Smooth muscle cell (in vitro differentiated cells): ENCODE measurements around the gene NARS2. TPM values are rescaled to one million over a fixed set of nuclear protein-coding genes. Genes with fewer than 3 reads are reported as not detected.

ENCODE experiments used
- DNase-seq: peaks from one replicate; lab custom pipeline; 2025; ENCODE audit not compliant: unreplicated experiment; lab: John Stamatoyannopoulos, UW
- H2AFZ ChIP-seq: fragments of 200-600 bp; sonication (generic); 2 replicates; pipeline ENCODE4 v1.6.0; 2016; ENCODE audit warnings: antibody characterized with exemption, low read depth, mild to moderate bottlenecking
- H3F3A ChIP-seq: fragments of 200-600 bp; sonication (generic); 2 replicates; pipeline ENCODE4 v1.6.0; 2017; ENCODE audit warnings: antibody characterized with exemption, low read depth
- H3K27ac ChIP-seq: fragments of 200-600 bp; sonication (generic); 2 replicates; pipeline ENCODE4 v1.5.1; 2016; ENCODE audit warnings: low read depth, mild to moderate bottlenecking
- H3K27me3 ChIP-seq: fragments of 200-600 bp; sonication (generic); 2 replicates; pipeline ENCODE4 v1.6.1; 2016; ENCODE audit warnings: low read depth, mild to moderate bottlenecking
- H3K36me3 ChIP-seq: fragments of 200-600 bp; sonication (generic); 2 replicates; pipeline ENCODE4 v1.5.1; 2016; ENCODE audit warnings: low read depth
- H3K4me1 ChIP-seq: fragments of 200-600 bp; sonication (generic); 2 replicates; pipeline ENCODE4 v1.5.1; 2016; ENCODE audit warnings: low read depth
- H3K4me2 ChIP-seq: fragments of 200-600 bp; sonication (generic); 2 replicates; pipeline ENCODE4 v1.6.0; 2016; ENCODE audit warnings: mild to moderate bottlenecking
- H3K4me3 ChIP-seq: fragments of 200-600 bp; sonication (generic); 2 replicates; pipeline ENCODE4 v1.5.1; 2016; ENCODE audit warnings: mild to moderate bottlenecking
- H3K79me2 ChIP-seq: fragments of 200-600 bp; sonication (generic); 2 replicates; pipeline ENCODE4 v1.6.0; 2016; ENCODE audit warnings: low read depth, mild to moderate bottlenecking
- H3K9ac ChIP-seq: fragments of 200-600 bp; sonication (generic); 2 replicates; pipeline ENCODE4 v1.6.0; 2016; ENCODE audit warnings: low read depth
- H3K9me3 ChIP-seq: fragments of 200-600 bp; sonication (generic); replicated peaks from 2 replicates; pipeline ENCODE4 v1.5.1; 2016; ENCODE audit warnings: low read depth
- H4K20me1 ChIP-seq: fragments of 200-600 bp; sonication (generic); 2 replicates; pipeline ENCODE4 v1.6.0; 2016; ENCODE audit warnings: low read depth
- WGBS: methylation state at CpG from one replicate; pipeline ENCODE4 v1.1.7; 2016; ENCODE audit warnings: low lambda C conversion rate; 5-methylcytosine and 5-hydroxymethylcytosine counted together
- polyA plus RNA-seq: library from polyadenylated mRNA; unstranded; fragments of >200 nt; fragmentation: Nextera tagmentation; extraction: Ambion mirVana; gene quantifications from 2 replicates; pipeline ENCODE4 v1.2.1, GENCODE V29; 2016
- total RNA-seq: library from RNA; depleted of rRNA; stranded (reverse); fragments of >200 nt; gene quantifications from 2 replicates; pipeline ENCODE4 v1.2.3, GENCODE V29; 2014
- TF ChIP-seq, protein P1 (sequence below): fragments of 200-600 bp; sonication (generic); IDR thresholded peaks from 2 replicates; pipeline ENCODE4 v1.5.1; 2017; ENCODE audit warnings: borderline replicate concordance, mild to moderate bottlenecking, antibody characterized with exemption; ENCODE audit not compliant: insufficient read depth, poor library complexity, severe bottlenecking

Gene NARS2
- total and polyA plus RNA-seq, 2 experiments from 2014 or later: 12.2 to 17.4 TPM

DNA sequence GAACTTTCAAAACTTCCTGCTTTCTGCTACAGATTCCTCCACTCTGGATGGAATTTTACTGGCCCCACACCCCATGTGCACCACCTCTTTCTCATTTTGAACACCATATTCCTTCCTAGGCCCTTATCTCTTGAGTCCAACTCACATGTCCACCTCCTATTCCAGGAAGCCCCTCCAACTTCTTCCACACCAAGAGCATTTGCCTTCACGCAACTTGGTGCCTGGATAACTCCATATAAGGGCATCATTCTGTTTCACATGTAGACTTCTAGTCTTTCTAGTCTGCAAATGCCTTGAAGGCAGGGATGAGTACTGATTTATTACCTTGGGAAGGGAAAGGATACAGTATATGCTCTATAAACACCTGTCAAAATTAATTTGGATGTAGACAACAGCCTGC is 174.5 kb downstream of the NARS2 start:
- no peaks in the 10 kb centered on the region for H3K9me3 ChIP-seq
- no peak overlapping the region for H3K4me2 ChIP-seq
- no peaks in the 10 kb centered on the region for H3K27me3 ChIP-seq
- H3K36me3 ChIP-seq: no peaks in the 10 kb centered on the region
- DNase-seq: no peak
- TF ChIP-seq, protein P1, sequence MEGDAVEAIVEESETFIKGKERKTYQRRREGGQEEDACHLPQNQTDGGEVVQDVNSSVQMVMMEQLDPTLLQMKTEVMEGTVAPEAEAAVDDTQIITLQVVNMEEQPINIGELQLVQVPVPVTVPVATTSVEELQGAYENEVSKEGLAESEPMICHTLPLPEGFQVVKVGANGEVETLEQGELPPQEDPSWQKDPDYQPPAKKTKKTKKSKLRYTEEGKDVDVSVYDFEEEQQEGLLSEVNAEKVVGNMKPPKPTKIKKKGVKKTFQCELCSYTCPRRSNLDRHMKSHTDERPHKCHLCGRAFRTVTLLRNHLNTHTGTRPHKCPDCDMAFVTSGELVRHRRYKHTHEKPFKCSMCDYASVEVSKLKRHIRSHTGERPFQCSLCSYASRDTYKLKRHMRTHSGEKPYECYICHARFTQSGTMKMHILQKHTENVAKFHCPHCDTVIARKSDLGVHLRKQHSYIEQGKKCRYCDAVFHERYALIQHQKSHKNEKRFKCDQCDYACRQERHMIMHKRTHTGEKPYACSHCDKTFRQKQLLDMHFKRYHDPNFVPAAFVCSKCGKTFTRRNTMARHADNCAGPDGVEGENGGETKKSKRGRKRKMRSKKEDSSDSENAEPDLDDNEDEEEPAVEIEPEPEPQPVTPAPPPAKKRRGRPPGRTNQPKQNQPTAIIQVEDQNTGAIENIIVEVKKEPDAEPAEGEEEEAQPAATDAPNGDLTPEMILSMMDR: no peak
- H3K27ac ChIP-seq: no peak overlapping the region
- H2AFZ ChIP-seq: no peak overlapping the region
- H3F3A ChIP-seq: no peaks in the 10 kb centered on the region
- peaks cover 22% of the 10 kb centered on the region for H3K4me1 ChIP-seq
- peaks cover 8% of the 10 kb centered on the region for H4K20me1 ChIP-seq
- WGBS: 66% methylated on average over 1 of the region's 1 CpG
- H3K79me2 ChIP-seq: peaks cover 98% of the 10 kb centered on the region
- no peak overlapping the region for H3K4me3 ChIP-seq
- H3K9ac ChIP-seq: no peak overlapping the region

DNA sequence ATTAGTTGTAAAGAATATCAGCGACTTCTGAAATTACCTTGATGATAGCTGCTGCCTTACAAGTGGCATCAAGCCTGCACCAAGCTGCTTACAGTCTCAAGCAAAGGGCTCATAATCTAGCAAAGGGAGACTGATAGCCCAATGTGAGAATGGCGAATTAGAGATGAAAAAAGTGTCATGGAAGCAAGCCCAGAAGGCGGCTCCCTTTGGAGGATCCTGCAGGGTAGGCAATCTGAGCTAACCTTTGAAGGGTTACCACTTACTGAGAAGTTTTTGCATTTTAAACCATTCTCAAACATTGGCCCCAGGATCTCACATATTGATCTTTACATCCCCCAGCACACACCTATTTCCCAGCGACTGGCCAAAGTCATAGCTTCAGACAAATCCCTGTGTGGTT is 175.5 kb downstream of the NARS2 start:
- Histone ChIP-seq H3K79me2 (peaks cover 98% of the 10 kb centered on the region), H3K4me1 (peaks cover 22% of the 10 kb centered on the region), H3K27me3 (no peaks in the 10 kb centered on the region), H3K4me2 (no peak overlapping the region), H3F3A (no peaks in the 10 kb centered on the region), H3K27ac (no peak overlapping the region), H3K9me3 (no peaks in the 10 kb centered on the region), H4K20me1 (peaks cover 8% of the 10 kb centered on the region), H3K4me3 (no peak overlapping the region), H3K9ac (no peak overlapping the region), H3K36me3 (no peaks in the 10 kb centered on the region), H2AFZ (no peak overlapping the region)
- no peak for DNase-seq
- WGBS: 73% methylated on average over 4 of the region's 4 CpGs
- TF ChIP-seq, protein P1: no peak

DNA sequence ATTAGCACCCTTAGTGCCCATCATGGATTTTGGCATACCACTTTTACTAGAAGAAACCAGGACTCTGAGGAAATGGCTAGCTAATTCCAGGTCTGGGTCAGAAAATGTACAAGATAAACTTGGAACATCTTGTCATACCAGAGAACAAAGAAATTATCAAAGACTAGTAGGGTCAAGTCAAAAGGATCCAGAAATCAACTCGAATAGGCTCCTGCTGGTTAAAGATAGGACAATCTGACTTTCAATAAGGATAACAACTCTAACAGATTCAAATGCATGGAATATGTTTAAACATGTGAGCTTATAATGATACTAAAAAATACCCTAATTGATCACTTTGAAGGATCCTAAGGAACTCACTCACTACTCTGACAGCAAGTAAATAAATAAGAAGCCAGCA is 175.9 kb downstream of the NARS2 start:
- 85% methylated on average over 1 of the region's 1 CpG for WGBS

DNA sequence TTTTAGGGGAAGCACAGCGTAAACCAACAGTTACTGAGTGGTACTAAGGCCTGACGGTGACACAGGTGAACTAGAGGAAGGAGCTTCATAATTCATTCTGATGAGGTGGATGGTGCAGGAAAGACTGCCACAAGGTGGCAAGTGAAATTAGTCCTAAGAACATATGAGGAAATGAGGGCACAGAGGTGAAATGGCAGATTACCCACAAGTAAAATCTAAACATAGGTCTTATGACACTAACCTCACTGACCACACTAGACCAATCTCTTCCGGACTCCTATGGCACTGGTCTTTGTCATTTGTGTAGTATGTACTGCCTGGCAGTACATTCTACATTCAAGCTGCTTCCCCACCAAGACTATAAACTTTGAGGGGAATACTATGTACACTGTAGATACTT is 177.3 kb downstream of the NARS2 start:
- no peak overlapping the region for H2AFZ ChIP-seq
- H3K9me3 ChIP-seq: no peaks in the 10 kb centered on the region
- no peak overlapping the region for H3K27ac ChIP-seq
- H3K4me2 ChIP-seq: no peak overlapping the region
- H3K27me3 ChIP-seq: no peaks in the 10 kb centered on the region
- TF ChIP-seq, protein P1: no peak
- H3K4me3 ChIP-seq: no peak overlapping the region
- DNase-seq: no peak
- peaks cover 17% of the 10 kb centered on the region for H3K4me1 ChIP-seq
- no peaks in the 10 kb centered on the region for H3F3A ChIP-seq
- peaks cover 24% of the 10 kb centered on the region for H4K20me1 ChIP-seq
- 78% methylated on average over 3 of the region's 3 CpGs for WGBS
- H3K9ac ChIP-seq: no peak overlapping the region
- H3K79me2 ChIP-seq: peaks cover 98% of the 10 kb centered on the region
- H3K36me3 ChIP-seq: no peaks in the 10 kb centered on the region

More for the DNA sequence above, 175.9 kb downstream of the NARS2 start:
- peaks cover 98% of the 10 kb centered on the region for H3K79me2 ChIP-seq
- H3F3A ChIP-seq: no peaks in the 10 kb centered on the region
- no peak overlapping the region for H2AFZ ChIP-seq
- no peaks in the 10 kb centered on the region for H3K27me3 ChIP-seq
- peaks cover 21% of the 10 kb centered on the region for H3K4me1 ChIP-seq
- no peak overlapping the region for H3K4me2 ChIP-seq
- H4K20me1 ChIP-seq: peaks cover 11% of the 10 kb centered on the region
- no peak overlapping the region for H3K9ac ChIP-seq
- no peak overlapping the region for H3K27ac ChIP-seq
- H3K36me3 ChIP-seq: no peaks in the 10 kb centered on the region
- no peak overlapping the region for H3K4me3 ChIP-seq
- TF ChIP-seq, protein P1: no peak
- no peak for DNase-seq
- no peaks in the 10 kb centered on the region for H3K9me3 ChIP-seq
